HEK293 (cell line): ENCODE measurements around the gene HCFC1.
A peak's percentile ranks its signal among the peaks of the same experiment; 100 is the strongest.

Experiments used
- EGR2 ChIP-seq: fragments of 450-650 bp; formaldehyde crosslinking; IDR thresholded peaks from 2 replicates; pipeline ENCODE4 v1.5.1; 2016; ENCODE audit warnings: low read depth, missing biosample characterization, missing genetic modification characterization
- FEZF1 ChIP-seq: fragments of 450-650 bp; formaldehyde crosslinking; IDR thresholded peaks from 2 replicates; pipeline ENCODE4 v1.5.1; 2016; ENCODE audit warnings: missing biosample characterization, missing genetic modification characterization
- GLIS2 ChIP-seq: fragments of 450-650 bp; formaldehyde crosslinking; IDR thresholded peaks from 2 replicates; pipeline ENCODE4 v1.5.1; 2016; ENCODE audit warnings: missing biosample characterization, missing genetic modification characterization
- KLF1 ChIP-seq: fragments of 450-650 bp; formaldehyde crosslinking; IDR thresholded peaks from 2 replicates; pipeline ENCODE4 v1.5.1; 2016; ENCODE audit warnings: missing biosample characterization, missing genetic modification characterization
- KLF10 ChIP-seq: fragments of 450-650 bp; IDR thresholded peaks from 2 replicates; pipeline ENCODE4 v1.5.1; 2018; ENCODE audit warnings: missing biosample characterization, mild to moderate bottlenecking, missing genetic modification characterization
- KLF8 ChIP-seq: fragments of 450-650 bp; formaldehyde crosslinking; IDR thresholded peaks from 2 replicates; pipeline ENCODE4 v1.5.1; 2016; ENCODE audit warnings: missing biosample characterization, missing genetic modification characterization
- PRDM1 ChIP-seq: fragments of 450-650 bp; formaldehyde crosslinking; IDR thresholded peaks from 2 replicates; pipeline ENCODE4; 2016; ENCODE audit warnings: missing biosample characterization, missing genetic modification characterization
- PRDM4 ChIP-seq: fragments of 450-650 bp; formaldehyde crosslinking; IDR thresholded peaks from 2 replicates; pipeline ENCODE4 v1.5.1; 2017; ENCODE audit warnings: missing biosample characterization, missing genetic modification characterization
- SP3 ChIP-seq: fragments of 450-650 bp; formaldehyde crosslinking; IDR thresholded peaks from 2 replicates; pipeline ENCODE4 v1.5.1; 2016; ENCODE audit warnings: missing biosample characterization, missing genetic modification characterization
- SP7 ChIP-seq: fragments of 450-650 bp; formaldehyde crosslinking; IDR thresholded peaks from 2 replicates; pipeline ENCODE4 v1.5.1; 2016; ENCODE audit warnings: missing biosample characterization, missing genetic modification characterization
- ZBTB11 ChIP-seq: fragments of 450-650 bp; formaldehyde crosslinking; conservative IDR thresholded peaks from 2 replicates; pipeline ENCODE4 v1.5.1; 2016; ENCODE audit warnings: low read depth, missing biosample characterization, missing genetic modification characterization
- ZBTB44 ChIP-seq: fragments of 450-650 bp; IDR thresholded peaks from 2 replicates; pipeline ENCODE4 v1.5.1; 2018; ENCODE audit warnings: missing biosample characterization, mild to moderate bottlenecking, missing genetic modification characterization
- ZFP69B ChIP-seq: fragments of 450-650 bp; formaldehyde crosslinking; IDR thresholded peaks from 2 replicates; pipeline ENCODE4 v1.5.1; 2016; ENCODE audit warnings: missing biosample characterization, missing genetic modification characterization
- ZNF2 ChIP-seq: fragments of 450-650 bp; formaldehyde crosslinking; IDR thresholded peaks from 2 replicates; pipeline ENCODE4 v1.5.1; 2016; ENCODE audit warnings: missing biosample characterization, missing genetic modification characterization
- ZNF398 ChIP-seq: fragments of 450-650 bp; formaldehyde crosslinking; IDR thresholded peaks from 2 replicates; pipeline ENCODE4 v1.5.1; 2017; ENCODE audit warnings: missing biosample characterization, missing genetic modification characterization
- ZNF514 ChIP-seq: fragments of 450-650 bp; formaldehyde crosslinking; IDR thresholded peaks from 2 replicates; pipeline ENCODE4 v1.5.1; 2016; ENCODE audit warnings: missing biosample characterization, missing genetic modification characterization
- ZNF561 ChIP-seq: fragments of 450-650 bp; IDR thresholded peaks from 2 replicates; pipeline ENCODE4 v1.5.1; 2018; ENCODE audit warnings: missing biosample characterization, missing genetic modification characterization, borderline replicate concordance
- ZNF692 ChIP-seq: fragments of 450-650 bp; formaldehyde crosslinking; IDR thresholded peaks from 2 replicates; pipeline ENCODE4 v1.5.1; 2016; ENCODE audit warnings: missing biosample characterization, missing genetic modification characterization
- ZNF785 ChIP-seq: fragments of 450-650 bp; formaldehyde crosslinking; IDR thresholded peaks from 2 replicates; pipeline ENCODE4 v1.5.1; 2016; ENCODE audit warnings: missing biosample characterization, missing genetic modification characterization
- ZNF843 ChIP-seq: fragments of 450-650 bp; formaldehyde crosslinking; IDR thresholded peaks from 2 replicates; pipeline ENCODE4 v1.5.1; 2016; ENCODE audit warnings: missing biosample characterization, missing genetic modification characterization
- TF ChIP-seq, protein P1 (sequence below): fragments of 450-650 bp; formaldehyde crosslinking; IDR thresholded peaks from 2 replicates; pipeline ENCODE4 v1.5.1; 2016; ENCODE audit warnings: missing biosample characterization, missing genetic modification characterization

Gene HCFC1

GRCh38 chrX:153972368-153973126, 929 bp upstream of the HCFC1 start, which contains the start of gene TMEM187 (continued):
- TF ChIP-seq, protein P1, sequence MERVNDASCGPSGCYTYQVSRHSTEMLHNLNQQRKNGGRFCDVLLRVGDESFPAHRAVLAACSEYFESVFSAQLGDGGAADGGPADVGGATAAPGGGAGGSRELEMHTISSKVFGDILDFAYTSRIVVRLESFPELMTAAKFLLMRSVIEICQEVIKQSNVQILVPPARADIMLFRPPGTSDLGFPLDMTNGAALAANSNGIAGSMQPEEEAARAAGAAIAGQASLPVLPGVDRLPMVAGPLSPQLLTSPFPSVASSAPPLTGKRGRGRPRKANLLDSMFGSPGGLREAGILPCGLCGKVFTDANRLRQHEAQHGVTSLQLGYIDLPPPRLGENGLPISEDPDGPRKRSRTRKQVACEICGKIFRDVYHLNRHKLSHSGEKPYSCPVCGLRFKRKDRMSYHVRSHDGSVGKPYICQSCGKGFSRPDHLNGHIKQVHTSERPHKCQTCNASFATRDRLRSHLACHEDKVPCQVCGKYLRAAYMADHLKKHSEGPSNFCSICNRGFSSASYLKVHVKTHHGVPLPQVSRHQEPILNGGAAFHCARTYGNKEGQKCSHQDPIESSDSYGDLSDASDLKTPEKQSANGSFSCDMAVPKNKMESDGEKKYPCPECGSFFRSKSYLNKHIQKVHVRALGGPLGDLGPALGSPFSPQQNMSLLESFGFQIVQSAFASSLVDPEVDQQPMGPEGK (tag by site-specific recombination): peak; percentile 34
- TF ChIP-seq ZNF514 (tag by site-specific recombination): no peak
- TF ChIP-seq ZNF692: peak; percentile 98
- TF ChIP-seq ZNF398 (tag by site-specific recombination): peak; percentile 50
- TF ChIP-seq ZNF561 (tag by site-specific recombination): peak; percentile 64; the same call in 1 of the 2 replicates
- no peak for TF ChIP-seq ZNF843
- 0 out of 2 replicates have a peak, but pooled peaks have one; percentile 7 for TF ChIP-seq EGR2 (tag by site-specific recombination)
- TF ChIP-seq ZFP69B (tag by site-specific recombination): peak; percentile 96
- TF ChIP-seq KLF1 (tag by site-specific recombination): peak; percentile 63
- TF ChIP-seq KLF8 (tag by site-specific recombination): peak; percentile 71
- TF ChIP-seq KLF10 (tag by site-specific recombination): peak; percentile 38; the same call in 1 of the 2 replicates
- TF ChIP-seq ZNF785 (tag by site-specific recombination): no peak
- TF ChIP-seq PRDM1 (tag by site-specific recombination): peak; percentile 37; the same call in 1 of the 2 replicates
- peak; percentile 80 for TF ChIP-seq FEZF1
- TF ChIP-seq ZBTB44: peak; percentile 78; the same call in 1 of the 2 replicates
- no peak for TF ChIP-seq PRDM4 (tag by site-specific recombination)
- TF ChIP-seq ZNF2 (tag by site-specific recombination): no peak; the same call in 1 of the 2 replicates
- TF ChIP-seq GLIS2 (tag by site-specific recombination): peak; percentile 13
- TF ChIP-seq ZBTB11: no peak
- 0 out of 2 replicates have a peak, but pooled peaks have one; percentile 3 for TF ChIP-seq SP7 (tag by site-specific recombination)
- peak; percentile 42 for TF ChIP-seq SP3 (tag by site-specific recombination)
- TF ChIP-seq, all 188 proteins: peak for 27
